HG03520 (cell line): ENCODE measurements around the gene LRGUK.

Experiments used
- ATAC-seq: cut with Tn5 transposase; IDR thresholded peaks from one replicate; pipeline ENCODE4 v1.9.1; 2021; ENCODE audit warnings: mild to moderate bottlenecking, moderate library complexity; ENCODE audit not compliant: unreplicated experiment

The LRGUK gene

GRCh38 chr7:134182078-134182477 is 54.9 kb downstream of the LRGUK start:
- no peak for ATAC-seq

GRCh38 chr7:134184767-134185166 is 57.6 kb downstream of the LRGUK start:
- ATAC-seq = no peak

DNA sequence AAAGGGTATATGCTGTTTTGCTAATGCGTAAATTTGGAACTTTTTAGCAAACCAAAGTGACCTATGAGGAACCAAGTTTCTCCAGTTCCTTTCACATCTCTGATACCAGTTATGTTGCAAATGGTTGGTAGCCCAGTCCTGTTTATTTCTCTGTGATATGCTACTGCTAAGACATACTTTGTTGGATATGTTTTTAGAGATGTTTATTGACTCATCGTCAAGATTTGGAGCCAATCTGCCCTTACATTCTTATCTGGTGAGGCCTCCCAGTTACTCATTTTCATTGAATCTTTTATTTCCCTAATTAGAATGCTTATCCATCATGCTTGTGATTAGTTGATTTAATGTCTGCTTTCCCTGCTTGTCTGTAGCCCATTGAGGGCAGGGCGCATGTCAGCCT is 58.9 kb downstream of the LRGUK start:
- ATAC-seq = no peak

- no peak for ATAC-seq
These were observed 59.7 kb downstream of the LRGUK start for GRCh38 chr7:134186801-134187200.

GRCh38 chr7:134187893-134188292 is 60.8 kb downstream of the LRGUK start:
- no peak for ATAC-seq

DNA sequence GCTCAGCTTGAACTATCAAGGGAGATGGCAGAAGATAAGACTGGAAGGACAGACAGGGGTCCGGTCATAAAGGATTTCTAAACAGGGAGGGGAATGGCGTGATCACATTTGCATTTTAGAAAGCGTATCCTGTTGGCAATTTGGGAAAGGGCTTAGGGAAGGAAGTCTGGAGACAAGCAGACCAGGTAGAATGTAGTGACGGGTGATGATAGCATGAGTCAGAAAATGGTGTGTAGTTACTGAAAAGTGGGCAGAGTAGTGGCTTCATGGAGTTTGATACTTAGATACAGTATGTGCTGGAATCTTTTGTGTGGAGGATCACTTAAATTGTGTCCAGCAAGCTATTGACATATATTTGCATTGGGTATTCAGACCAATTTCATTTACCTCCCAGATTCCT is 61.2 kb downstream of the LRGUK start:
- ATAC-seq = no peak

DNA sequence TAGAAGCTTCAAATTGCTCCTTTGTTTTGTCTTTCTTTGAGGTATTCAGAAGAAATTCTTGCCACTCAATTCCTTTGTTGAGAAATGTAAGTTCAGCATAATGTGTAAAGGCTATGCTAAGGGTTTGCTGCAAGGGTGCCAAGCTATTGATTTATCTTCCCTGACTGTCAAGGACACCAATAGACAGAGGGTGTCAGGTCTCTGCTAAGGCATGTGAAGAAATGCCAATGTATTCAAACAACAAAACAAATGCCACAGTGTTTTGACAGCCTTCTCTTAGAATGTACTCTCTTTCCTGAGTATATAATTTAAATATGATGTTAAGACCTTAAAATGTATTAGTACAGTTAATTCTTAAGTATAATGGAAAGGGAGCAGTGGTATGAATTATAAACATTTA is 62.4 kb downstream of the LRGUK start:
- ATAC-seq = no peak

GRCh38 chr7:134191876-134192275 is 64.7 kb downstream of the LRGUK start:
- no peak for ATAC-seq

GRCh38 chr7:134193240-134193639 is 66.1 kb downstream of the LRGUK start:
- no peak for ATAC-seq

GRCh38 chr7:134195252-134195651 is 68.1 kb downstream of the LRGUK start:
- no peak for ATAC-seq

DNA sequence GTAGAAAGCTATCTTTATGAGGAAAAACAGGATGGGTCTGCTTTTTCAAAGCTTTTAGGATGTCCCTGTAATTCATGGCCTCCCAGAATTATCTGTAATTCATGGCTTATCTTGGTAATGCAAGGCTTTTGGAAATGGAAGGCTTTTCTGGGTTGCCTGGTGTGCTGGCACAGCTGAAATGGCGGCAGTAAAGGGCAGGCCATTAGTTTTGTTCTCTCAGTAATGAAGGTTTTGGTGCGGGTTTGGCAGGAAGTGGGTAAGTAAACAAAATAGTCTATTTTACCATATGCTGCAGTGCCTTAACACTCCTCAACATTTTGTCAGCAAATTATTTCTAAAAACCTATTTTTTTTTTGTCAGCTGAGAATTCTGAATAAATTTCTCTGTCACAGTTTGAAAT is 69.3 kb downstream of the LRGUK start:
- ATAC-seq = no peak

- ATAC-seq = no peak
These were observed 70.2 kb downstream of the LRGUK start for GRCh38 chr7:134197345-134197744.

DNA sequence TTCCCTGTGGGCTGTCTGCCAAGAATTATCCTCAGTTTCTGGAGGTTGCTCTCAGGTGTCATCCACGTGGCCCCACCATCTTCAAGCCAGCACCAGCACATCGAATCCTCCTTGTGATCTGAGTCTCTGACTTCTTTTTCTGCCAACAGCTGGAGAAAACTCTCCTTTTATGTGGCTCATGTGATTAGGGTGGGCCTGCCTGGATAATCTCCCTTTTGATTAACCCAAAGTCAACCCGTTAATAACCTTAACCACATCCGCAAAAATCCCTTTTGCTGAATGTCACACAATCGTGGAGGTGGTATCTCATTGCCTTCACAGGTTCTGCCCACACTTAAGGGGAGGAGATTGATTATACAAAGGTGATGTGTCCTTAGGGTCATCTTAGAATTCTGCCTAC is 73.8 kb downstream of the LRGUK start:
- no peak for ATAC-seq

DNA sequence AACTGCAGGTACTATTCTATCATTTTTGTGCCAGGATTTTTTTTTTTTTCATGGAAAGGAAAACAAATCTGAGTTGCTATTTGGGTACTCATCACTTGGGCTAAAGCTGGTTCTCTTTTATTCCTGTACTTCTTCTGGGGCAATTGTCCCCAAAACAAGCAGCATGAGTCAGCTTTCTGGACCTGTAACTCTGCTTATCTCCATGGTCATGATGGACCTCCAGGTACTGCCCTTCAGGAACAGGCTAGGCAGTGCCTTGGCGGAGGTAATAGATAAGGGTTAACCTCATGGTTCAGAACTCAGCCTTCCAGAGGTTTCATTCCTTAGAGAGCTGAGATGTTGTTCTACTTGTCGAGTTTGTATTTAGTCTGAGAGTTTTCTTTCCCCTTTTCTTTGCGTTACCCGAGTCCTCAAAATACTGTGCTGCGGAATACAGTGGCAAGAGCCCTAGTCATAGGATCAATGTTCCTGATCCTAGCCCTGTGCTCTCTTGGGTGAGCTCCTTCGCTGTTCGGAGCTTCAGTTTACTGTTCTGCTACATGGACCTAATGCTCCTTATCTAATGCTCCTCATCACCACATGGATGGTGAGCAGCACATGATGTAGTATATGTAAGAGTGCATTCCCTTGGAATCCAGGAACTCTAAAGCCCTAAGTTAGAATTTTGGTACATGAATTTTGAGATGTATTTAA is 74.6 kb downstream of the LRGUK start:
- no peak for ATAC-seq

GRCh38 chr7:134203186-134203889 is 76.2 kb downstream of the LRGUK start:
- ATAC-seq = no peak

DNA sequence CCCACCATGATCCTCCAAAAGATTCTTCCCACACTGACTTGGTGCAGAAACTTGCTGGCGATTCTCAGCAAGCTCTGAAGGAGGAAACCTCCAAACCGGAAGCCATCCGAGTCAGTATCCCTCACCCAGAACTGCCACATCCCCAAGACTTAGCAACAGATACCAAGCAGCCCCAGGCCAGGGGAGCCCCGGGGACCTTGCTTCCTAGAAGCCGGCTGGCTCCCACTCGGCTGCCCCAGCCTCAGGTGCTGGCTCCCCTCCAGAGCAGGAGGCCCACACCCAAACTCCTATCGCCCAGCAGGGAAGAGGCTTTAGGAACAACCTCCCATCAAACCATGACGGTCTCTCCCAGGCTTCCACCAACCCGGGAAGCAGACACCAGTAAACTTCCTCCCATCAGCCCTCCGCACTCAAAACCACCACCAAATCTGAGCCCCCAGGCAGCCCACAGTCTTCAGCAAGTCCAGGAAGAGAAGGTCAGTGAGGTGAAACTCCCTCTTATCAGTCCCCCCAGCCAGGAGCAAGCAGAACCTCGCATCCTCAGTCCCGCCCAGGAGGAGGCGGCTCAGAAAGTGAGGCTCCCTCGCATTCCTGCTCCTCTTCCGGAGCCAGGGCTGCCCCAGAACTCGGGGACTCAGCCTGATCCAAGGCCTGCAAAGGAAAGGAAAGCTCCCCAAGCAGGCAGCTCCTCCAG is 82.3 kb downstream of the LRGUK start:
- ATAC-seq = no peak

GRCh38 chr7:134210227-134210626 is 83.1 kb downstream of the LRGUK start:
- ATAC-seq = no peak

DNA sequence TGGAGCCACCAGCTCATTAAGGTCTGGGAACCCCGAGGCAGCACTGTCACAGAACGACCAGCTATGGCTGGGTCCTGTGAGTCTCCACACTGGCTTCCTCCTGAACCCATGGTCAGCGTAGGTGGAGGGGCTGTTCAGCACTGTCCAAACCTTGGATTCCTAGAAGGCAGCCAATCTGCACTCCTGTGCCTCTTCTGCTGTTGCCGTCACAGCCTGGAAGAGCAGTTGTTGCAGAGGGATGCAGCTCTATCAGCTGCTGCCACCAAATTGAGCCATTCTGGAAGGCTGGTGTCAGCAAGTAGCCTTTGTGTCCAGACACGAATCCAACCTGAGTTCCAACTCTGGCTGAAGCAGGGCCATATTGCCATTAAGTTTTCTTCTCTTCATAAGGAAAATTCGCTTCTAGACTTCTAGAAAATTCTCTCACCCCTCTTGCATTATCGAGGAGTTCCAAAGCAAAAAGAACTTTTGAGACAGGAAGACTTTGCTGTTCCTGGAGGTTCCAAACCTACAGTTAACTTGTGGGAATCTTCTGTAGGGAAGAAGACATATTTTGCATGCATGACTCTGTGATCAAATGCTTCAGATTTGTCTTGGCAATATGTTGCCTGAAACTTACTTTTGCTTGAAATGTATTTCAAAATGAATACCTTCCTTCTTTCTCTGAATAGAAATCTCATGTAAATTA is 84.0 kb downstream of the LRGUK start:
- no peak for ATAC-seq

- ATAC-seq = no peak
These were observed 84.7 kb downstream of the LRGUK start for GRCh38 chr7:134211817-134212216.

GRCh38 chr7:134212576-134213546 is 85.7 kb downstream of the LRGUK start:
- no peak for ATAC-seq
